KBM-7 (cell line): Measurements from ENCODE around the gene UBP1.
"Not testable (repeated sequence)": the region's sequence is repeated elsewhere in the genome, so short reads cannot be mapped to it uniquely, and the experiment has no call there.

ENCODE experiments used
- DNase-seq: peaks from one replicate; pipeline ENCODE4 v3.0.0-alpha.2; 2015
- in situ Hi-C: fragments of 300-500 bp; cut with MboI; formaldehyde crosslinking; loops from 2 replicates; pipeline ENCODE4 v1.14.3; 2020; ENCODE audit warnings: low sequenced_read_pairs, low pct_unique_long_range_greater_than_20kb, mixed read lengths

The UBP1 gene

GRCh38 chr3:33440328-33441224, at the start of gene UBP1:
Gene UBP1, minus strand, starts transcription at chr3:33440405. Its CDS starts 557 bp downstream, at chr3:33439848.
- in situ Hi-C loops, result no loop called here
- peak; percentile 100 for DNase-seq

- in situ Hi-C loops, result no loop called here
- DNase-seq, result no peak
These were observed 48.5 kb upstream of the UBP1 start for GRCh38 chr3:33488683-33489082.

- in situ Hi-C loops, result no loop called here
- DNase-seq, result no peak
These were observed 48.0 kb upstream of the UBP1 start for GRCh38 chr3:33488246-33488645.

- in situ Hi-C loops, result no loop called here
These were observed 41.9 kb upstream of the UBP1 start for GRCh38 chr3:33482111-33482521.

GRCh38 chr3:33474896-33475295, 34.7 kb upstream of the UBP1 start:
- DNase-seq, result no peak
- in situ Hi-C loops, result no loop called here

More at GRCh38 chr3:33482111-33482521, 41.9 kb upstream of the UBP1 start:
- DNase-seq, result no peak

GRCh38 chr3:33473813-33474212, 33.6 kb upstream of the UBP1 start:
- in situ Hi-C loops, result no loop called here
- no peak for DNase-seq

GRCh38 chr3:33467786-33468185, 27.6 kb upstream of the UBP1 start:
- DNase-seq, result peak; percentile 54
- in situ Hi-C loops, result no loop called here

- in situ Hi-C loops, result no loop called here
- no peak for DNase-seq
These were observed 20.9 kb upstream of the UBP1 start for GRCh38 chr3:33461097-33461496.

GRCh38 chr3:33459577-33459976, 19.4 kb upstream of the UBP1 start:
- DNase-seq, in situ Hi-C loops: not testable (repeated sequence)

GRCh38 chr3:33458446-33458845, 18.2 kb upstream of the UBP1 start:
- in situ Hi-C loops, result no loop called here
- DNase-seq, result peak; percentile 61

GRCh38 chr3:33456756-33457155, 16.6 kb upstream of the UBP1 start:
- no peak for DNase-seq
- in situ Hi-C loops, result no loop called here

GRCh38 chr3:33453331-33453761, 13.1 kb upstream of the UBP1 start:
- DNase-seq, result no peak
- in situ Hi-C loops, result no loop called here

GRCh38 chr3:33451994-33452393, 11.8 kb upstream of the UBP1 start:
- in situ Hi-C loops, DNase-seq: not testable (repeated sequence)

- no peak for DNase-seq
- in situ Hi-C loops, result no loop called here
These were observed 7.8 kb upstream of the UBP1 start for GRCh38 chr3:33447958-33448357.

- in situ Hi-C loops, DNase-seq: not testable (repeated sequence)
These were observed 7.0 kb upstream of the UBP1 start for GRCh38 chr3:33447256-33447625.

GRCh38 chr3:33442190-33442589, 2.0 kb upstream of the UBP1 start:
- in situ Hi-C loops, result no loop called here

GRCh38 chr3:33441225-33441976, 1.2 kb upstream of the UBP1 start:
- in situ Hi-C loops, result no loop called here
- DNase-seq, result no peak

More at GRCh38 chr3:33442190-33442589, 2.0 kb upstream of the UBP1 start:
- no peak for DNase-seq

GRCh38 chr3:33439546-33440327, 468 bp downstream of the UBP1 start:
- DNase-seq, result peak; percentile 57
- in situ Hi-C loops, result no loop called here

GRCh38 chr3:33438881-33439545, 1.2 kb downstream of the UBP1 start:
- no peak for DNase-seq
- in situ Hi-C loops, result no loop called here
